GM23338 (cell line): ENCODE results near the gene ALPL.

ENCODE experiments used
- CREB1 ChIP-seq: fragments of 250-450 bp; sonication (Bioruptor Pico); IDR thresholded peaks from 2 replicates; pipeline ENCODE4 v1.5.0; 2020; ENCODE audit warnings: low read depth, mild to moderate bottlenecking, moderate library complexity
- CTCF ChIP-seq, 2 experiments: fragments of 200-600 bp in 1 of 2; sonication (generic) in 1 of 2; conservative IDR thresholded peaks; 2 replicates each; pipeline versions ENCODE4 v1.5.1 to v1.6.1; 2016 to 2017; ENCODE audit warnings: antibody characterized with exemption in 2 of 2, low read depth in 2 of 2, mild to moderate bottlenecking in 2 of 2, moderate library complexity in 1 of 2
- ETS1 ChIP-seq: IDR thresholded peaks from 2 replicates; pipeline ENCODE4 v1.6.1; 2016; ENCODE audit warnings: antibody characterized with exemption
- EZH2 ChIP-seq: fragments of 200-600 bp; sonication (generic); IDR thresholded peaks from one replicate; pipeline ENCODE4 v1.8.0; 2017; ENCODE audit warnings: antibody characterized with exemption, mild to moderate bottlenecking, low read depth; ENCODE audit not compliant: unreplicated experiment
- EZH2phosphoT487 ChIP-seq: fragments of 200-600 bp; sonication (generic); IDR thresholded peaks from one replicate; pipeline ENCODE4 v1.8.1; 2018; ENCODE audit warnings: antibody characterized with exemption; ENCODE audit not compliant: unreplicated experiment
- JUNB ChIP-seq: IDR thresholded peaks from one replicate; pipeline ENCODE4 v1.6.1; 2016; ENCODE audit warnings: antibody characterized with exemption; ENCODE audit not compliant: unreplicated experiment
- POLR2AphosphoS5 ChIP-seq: IDR thresholded peaks from 2 replicates; pipeline ENCODE4 v1.6.1; 2016; ENCODE audit warnings: antibody characterized with exemption, low read depth
- REST ChIP-seq: IDR thresholded peaks from one replicate; pipeline ENCODE4 v1.6.1; 2018; ENCODE audit warnings: antibody characterized with exemption; ENCODE audit not compliant: unreplicated experiment

GRCh38 chr1:21610989-21611785 is 102.0 kb downstream of the ALPL start:
- TF ChIP-seq REST (no peak), JUNB (no peak), CTCF (conservative IDR thresholded peaks at IDR 0.05; ENCODE audit: low read depth in 2 of 2) (no peak), ETS1 (no peak), POLR2AphosphoS5 (no peak), EZH2 (no peak), EZH2phosphoT487 (no peak), CREB1 (CRISPR knock-in tag) (no peak)
